ENCODE measurements around the gene COG7. TPM values are rescaled to one million over a fixed set of nuclear protein-coding genes. Genes with fewer than 3 reads are reported as not detected.

The COG7 gene
- total RNA-seq, 6 experiments from 2014 or later: 17.7 to 21.2 (median 19.7) TPM

DNA sequence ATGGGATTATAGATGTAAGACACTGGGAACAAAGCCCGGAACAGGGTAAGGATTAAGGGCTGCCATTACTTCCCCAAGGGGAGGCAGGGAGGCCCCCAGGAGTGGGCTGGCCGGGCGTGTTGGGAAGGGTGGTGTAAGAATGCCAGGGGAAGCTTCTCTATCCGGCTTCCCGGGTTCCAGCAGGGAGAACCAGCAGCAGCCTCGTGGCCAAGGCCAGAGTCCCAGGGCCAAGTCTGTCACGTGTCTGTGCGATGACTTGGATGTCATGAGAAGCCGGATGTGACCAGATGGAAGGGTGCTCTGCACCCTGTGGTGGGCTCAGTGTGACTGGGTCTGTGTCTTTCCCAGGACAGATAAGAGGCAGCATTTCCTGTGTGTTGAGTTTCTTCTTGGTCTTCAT lies 98.7 kb downstream of the COG7 start:
- TF ChIP-seq, protein P1, sequence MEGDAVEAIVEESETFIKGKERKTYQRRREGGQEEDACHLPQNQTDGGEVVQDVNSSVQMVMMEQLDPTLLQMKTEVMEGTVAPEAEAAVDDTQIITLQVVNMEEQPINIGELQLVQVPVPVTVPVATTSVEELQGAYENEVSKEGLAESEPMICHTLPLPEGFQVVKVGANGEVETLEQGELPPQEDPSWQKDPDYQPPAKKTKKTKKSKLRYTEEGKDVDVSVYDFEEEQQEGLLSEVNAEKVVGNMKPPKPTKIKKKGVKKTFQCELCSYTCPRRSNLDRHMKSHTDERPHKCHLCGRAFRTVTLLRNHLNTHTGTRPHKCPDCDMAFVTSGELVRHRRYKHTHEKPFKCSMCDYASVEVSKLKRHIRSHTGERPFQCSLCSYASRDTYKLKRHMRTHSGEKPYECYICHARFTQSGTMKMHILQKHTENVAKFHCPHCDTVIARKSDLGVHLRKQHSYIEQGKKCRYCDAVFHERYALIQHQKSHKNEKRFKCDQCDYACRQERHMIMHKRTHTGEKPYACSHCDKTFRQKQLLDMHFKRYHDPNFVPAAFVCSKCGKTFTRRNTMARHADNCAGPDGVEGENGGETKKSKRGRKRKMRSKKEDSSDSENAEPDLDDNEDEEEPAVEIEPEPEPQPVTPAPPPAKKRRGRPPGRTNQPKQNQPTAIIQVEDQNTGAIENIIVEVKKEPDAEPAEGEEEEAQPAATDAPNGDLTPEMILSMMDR (IDR thresholded peaks at IDR 0.05): no peak
- Mint-ChIP-seq H3K9me3 (no peaks in the 10 kb centered on the region), H3K27ac (no peak overlapping the region), H3K4me1 (ENCODE audit: low read depth) (no peaks in the 10 kb centered on the region), H3K36me3 (ENCODE audit: low read depth) (no peaks in the 10 kb centered on the region), H3K4me3 (no peak overlapping the region), H3K27me3 (ENCODE audit: insufficient read depth) (peaks cover 15% of the 10 kb centered on the region)
- no peak for DNase-seq

DNA sequence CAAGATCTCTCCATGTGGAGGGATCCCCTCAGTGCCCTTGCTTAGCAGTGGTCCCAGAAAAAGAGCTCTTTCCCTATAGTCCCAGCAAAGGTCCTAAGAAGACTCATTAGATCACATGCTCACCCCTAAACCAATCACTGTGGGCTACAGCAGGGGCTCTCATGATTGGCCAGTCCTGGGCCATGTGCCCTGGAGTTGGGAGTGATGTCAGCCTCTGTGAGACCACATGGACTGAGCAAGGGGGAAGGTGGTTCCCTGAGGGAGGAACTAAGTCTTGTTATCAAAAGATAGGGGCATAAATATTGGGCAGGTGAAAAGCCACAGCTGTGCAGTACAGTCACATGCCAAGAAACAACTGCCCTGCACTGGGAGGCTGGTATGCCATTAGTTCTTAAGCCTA lies 99.5 kb downstream of the COG7 start:
- H3K27ac Mint-ChIP-seq: no peak overlapping the region
- H3K4me3 Mint-ChIP-seq: no peak overlapping the region
- no peaks in the 10 kb centered on the region for H3K36me3 Mint-ChIP-seq (ENCODE audit: low read depth)
- no peak for DNase-seq
- H3K4me1 Mint-ChIP-seq (ENCODE audit: low read depth): no peaks in the 10 kb centered on the region
- H3K27me3 Mint-ChIP-seq (ENCODE audit: insufficient read depth): peaks cover 14% of the 10 kb centered on the region
- H3K9me3 Mint-ChIP-seq: no peaks in the 10 kb centered on the region
- TF ChIP-seq, protein P1 (IDR thresholded peaks at IDR 0.05): no peak

DNA sequence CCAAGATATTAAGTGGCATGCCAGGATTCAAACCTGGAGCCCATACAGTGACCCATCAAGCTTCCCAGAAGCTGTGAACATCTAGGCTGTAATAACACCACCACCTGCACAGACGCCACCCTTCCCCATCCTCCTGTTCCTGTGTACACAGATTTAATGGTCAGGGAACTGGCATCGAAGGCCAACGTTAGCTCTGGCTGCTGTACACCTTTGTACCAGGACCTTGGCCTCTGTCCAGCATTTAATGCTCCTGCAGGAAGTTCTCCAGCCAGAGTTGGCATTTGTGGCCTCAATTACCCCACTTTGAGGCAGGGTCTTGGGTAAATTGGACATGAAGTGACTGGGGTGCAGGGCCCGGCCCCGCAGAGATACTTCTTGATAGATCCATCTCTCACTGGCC lies 101.6 kb downstream of the COG7 start:
- no peak overlapping the region for H3K27ac Mint-ChIP-seq
- no peak overlapping the region for H3K4me3 Mint-ChIP-seq
- no peak for DNase-seq
- no peaks in the 10 kb centered on the region for H3K36me3 Mint-ChIP-seq (ENCODE audit: low read depth)
- H3K27me3 Mint-ChIP-seq (ENCODE audit: insufficient read depth): peaks cover 10% of the 10 kb centered on the region
- H3K4me1 Mint-ChIP-seq (ENCODE audit: low read depth): no peaks in the 10 kb centered on the region
- TF ChIP-seq, protein P1 (IDR thresholded peaks at IDR 0.05): no peak
- H3K9me3 Mint-ChIP-seq: no peaks in the 10 kb centered on the region

DNA sequence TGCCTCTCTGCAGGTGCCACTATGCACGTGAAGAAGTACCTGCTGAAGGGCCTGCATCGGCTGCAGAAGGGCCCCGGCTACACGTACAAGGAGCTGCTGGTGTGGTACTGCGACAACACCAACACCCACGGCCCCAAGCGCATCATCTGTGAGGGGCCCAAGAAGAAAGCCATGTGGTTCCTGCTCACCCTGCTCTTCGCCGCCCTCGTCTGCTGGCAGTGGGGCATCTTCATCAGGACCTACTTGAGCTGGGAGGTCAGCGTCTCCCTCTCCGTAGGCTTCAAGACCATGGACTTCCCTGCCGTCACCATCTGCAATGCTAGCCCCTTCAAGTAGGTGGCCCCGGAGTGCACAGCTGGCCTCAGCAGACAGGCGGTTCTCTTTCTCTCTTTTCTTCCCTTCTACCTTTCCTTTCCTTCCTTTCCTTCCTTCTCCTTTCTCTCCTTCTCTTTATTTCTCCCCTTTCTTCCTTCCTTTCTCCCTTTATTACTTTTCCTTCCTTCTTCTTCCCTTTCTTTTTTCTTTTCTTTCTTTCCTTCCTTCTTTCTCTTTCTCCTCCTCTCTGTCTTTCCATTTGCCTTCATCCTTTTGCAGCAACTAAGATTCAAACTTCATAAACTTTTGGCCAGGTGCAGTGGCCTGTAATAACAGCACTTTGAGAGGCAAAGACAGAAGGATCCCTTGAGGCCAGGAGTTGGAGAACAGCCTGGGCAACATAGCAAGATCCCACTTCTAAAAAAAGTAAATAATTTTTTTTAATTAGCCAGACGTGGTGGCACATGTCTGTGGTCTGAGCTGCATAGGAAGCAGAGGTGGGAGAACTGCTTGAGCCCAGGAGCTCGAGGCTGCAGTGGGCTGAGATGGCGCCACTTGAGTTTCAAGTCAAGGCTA lies 104.2 kb downstream of the COG7 start:
- no peak for DNase-seq
- Mint-ChIP-seq H3K4me1 (ENCODE audit: low read depth) (no peaks in the 10 kb centered on the region), H3K9me3 (no peaks in the 10 kb centered on the region), H3K27ac (no peak overlapping the region), H3K4me3 (no peak overlapping the region), H3K27me3 (ENCODE audit: insufficient read depth) (peaks cover 16% of the 10 kb centered on the region), H3K36me3 (ENCODE audit: low read depth) (no peaks in the 10 kb centered on the region)
- TF ChIP-seq, protein P1 (IDR thresholded peaks at IDR 0.05): no peak; the same call in 1 of the 2 replicates

GRCh38 chr16:23345237-23345636 lies 107.8 kb downstream of the COG7 start:
- Mint-ChIP-seq H3K27me3 (ENCODE audit: insufficient read depth) (peaks cover 14% of the 10 kb centered on the region), H3K4me1 (ENCODE audit: low read depth) (no peaks in the 10 kb centered on the region), H3K4me3 (no peak overlapping the region), H3K27ac (no peak overlapping the region), H3K9me3 (no peaks in the 10 kb centered on the region), H3K36me3 (ENCODE audit: low read depth) (no peaks in the 10 kb centered on the region)
- no peak for DNase-seq
- TF ChIP-seq, protein P1 (IDR thresholded peaks at IDR 0.05): no peak
